GM12874 (cell line): Measurements from ENCODE around the gene LRP2.

ENCODE experiments used
- TF ChIP-seq, protein P1 (sequence below): IDR thresholded peaks from 2 replicates; pipeline ENCODE4 v1.5.1; 2011; ENCODE audit warnings: low read depth, mild to moderate bottlenecking, control low read depth, low read length, moderate library complexity; ENCODE audit not compliant: insufficient read depth

The LRP2 gene

DNA sequence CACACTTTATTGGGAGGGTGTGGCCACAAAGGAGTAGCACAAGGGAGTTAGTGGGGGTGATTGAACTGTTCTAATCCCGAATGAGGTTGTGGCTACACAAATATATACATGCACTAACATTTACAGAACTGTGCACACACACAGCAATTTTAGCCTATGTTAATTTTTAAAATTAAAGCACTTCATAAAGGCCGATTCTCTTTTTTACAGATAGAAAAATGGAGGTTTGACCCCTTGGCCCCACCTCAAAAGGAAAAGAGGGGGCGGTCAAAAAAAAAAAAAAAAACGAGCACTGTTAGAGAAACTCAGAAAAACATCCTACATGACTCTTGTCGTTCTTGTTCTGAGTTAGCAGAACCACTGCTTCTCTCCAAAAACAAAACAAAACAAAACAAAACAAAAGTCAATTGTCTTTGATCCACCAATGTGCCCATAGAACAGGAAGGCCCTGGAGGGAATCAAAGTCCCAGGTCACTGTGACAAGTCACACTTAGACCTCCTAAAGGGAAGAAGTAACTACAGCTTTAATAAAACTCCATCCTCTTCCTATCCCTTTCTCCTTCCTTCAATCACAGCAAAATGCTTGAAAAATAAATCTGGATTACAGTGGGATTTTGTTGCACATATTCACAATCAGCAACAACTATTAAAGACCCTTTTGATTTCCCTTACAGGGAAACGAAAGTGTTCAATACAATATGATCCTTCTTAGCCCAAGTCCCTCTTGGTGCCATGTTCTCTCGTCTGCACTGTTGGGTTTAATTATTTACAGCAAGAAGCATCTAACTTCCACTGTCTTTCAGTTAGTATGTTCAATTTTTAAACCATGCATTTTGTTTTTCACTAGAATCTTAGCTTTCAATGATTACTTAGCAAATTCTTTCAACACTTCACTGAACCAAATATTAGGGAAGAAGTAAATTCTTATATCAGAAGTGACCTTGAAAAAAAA, 16.6 kb downstream of the LRP2 start:
- TF ChIP-seq, protein P1, sequence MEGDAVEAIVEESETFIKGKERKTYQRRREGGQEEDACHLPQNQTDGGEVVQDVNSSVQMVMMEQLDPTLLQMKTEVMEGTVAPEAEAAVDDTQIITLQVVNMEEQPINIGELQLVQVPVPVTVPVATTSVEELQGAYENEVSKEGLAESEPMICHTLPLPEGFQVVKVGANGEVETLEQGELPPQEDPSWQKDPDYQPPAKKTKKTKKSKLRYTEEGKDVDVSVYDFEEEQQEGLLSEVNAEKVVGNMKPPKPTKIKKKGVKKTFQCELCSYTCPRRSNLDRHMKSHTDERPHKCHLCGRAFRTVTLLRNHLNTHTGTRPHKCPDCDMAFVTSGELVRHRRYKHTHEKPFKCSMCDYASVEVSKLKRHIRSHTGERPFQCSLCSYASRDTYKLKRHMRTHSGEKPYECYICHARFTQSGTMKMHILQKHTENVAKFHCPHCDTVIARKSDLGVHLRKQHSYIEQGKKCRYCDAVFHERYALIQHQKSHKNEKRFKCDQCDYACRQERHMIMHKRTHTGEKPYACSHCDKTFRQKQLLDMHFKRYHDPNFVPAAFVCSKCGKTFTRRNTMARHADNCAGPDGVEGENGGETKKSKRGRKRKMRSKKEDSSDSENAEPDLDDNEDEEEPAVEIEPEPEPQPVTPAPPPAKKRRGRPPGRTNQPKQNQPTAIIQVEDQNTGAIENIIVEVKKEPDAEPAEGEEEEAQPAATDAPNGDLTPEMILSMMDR = no peak

DNA sequence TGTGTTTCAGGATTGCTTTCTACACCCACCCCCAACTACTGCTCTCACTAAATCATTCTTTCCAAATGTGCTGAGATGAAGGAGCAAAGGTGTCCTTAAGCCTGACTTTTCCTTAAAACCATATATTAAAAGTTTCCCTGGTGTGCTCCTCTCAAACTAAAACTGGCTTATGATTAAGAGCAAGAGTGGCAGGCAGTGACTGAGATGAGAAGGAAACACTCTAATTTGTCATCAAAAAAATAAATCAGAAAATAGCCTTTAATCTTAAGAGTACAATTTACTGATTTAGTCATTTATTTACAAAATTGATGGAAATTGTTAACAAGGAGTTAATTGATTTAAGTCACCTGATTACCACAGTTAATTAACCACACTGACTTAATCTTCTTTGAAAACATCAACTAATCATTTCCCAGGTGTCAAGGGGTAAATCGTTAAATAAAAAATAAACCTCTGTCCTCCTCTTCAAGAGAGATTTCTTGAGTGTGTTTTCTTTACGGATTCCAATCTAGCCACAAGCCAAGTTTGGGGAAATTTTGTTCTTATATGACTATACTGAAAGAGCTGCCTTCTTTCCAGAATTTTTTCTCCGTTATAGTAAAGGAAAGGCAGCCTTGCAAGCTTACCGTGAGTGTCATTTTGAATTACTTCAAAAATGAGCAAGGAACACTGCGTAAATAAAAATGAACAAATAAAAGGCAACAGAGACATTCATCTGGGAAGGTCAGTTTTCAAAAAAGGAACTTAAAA, 17.4 kb downstream of the LRP2 start:
- TF ChIP-seq, protein P1 = no peak

DNA sequence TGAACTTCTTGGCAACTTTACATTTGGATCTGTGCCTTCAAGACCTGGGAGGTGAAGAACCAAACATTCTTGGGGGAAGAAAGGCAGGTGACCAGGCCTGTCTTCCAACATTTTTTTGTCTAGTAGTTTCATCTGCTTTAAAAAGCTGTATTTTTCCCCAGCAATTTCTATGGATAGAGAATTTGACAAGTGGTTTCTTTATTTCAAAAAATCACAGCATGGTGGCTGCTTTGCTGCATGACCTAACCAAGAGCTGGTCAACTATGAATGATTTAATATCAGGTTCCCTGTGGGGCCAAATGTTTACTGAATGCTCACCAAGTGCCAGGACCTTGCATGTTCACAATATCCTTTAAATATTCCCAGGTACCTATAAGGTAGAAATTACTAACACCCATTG, 19.1 kb downstream of the LRP2 start:
- TF ChIP-seq, protein P1 = no peak

DNA sequence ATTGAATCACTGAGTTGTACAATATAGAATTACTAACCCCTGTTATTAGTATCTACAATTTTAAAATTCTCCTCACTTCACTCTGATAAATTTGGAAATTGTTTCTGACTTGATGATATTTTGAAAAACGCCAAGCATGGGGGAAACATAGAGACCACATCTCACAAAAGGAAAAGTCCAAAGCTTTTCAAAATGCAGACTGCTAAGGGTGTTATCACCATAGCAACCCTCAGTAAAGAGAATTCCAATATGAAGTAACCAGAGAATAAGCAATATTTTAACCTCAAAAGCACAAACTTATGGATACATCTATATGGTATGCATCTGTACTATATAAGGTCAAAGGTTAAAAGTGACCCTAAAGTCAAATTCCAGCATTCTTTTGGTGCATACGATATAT, 22.7 kb downstream of the LRP2 start:
- TF ChIP-seq, protein P1 = no peak

DNA sequence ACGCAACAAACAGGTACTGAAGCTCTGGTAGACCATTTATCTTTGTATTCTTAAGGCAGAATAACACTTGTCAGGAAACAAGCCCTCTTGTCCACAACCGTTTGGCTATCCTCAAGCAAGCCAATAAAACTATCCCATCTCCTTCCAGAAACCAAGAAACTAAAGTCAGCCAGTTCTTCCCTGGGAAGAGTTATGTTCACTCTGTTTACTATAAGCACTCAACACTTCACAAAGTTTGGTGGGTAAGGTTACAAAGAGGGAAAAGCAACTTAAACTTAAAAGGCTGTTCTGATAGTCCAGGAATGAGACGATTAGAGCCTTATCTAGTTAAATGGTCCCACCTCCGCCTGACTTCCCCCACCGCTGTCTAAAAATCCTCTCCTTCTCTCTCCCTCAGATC, 25.6 kb downstream of the LRP2 start:
- TF ChIP-seq, protein P1 = no peak

DNA sequence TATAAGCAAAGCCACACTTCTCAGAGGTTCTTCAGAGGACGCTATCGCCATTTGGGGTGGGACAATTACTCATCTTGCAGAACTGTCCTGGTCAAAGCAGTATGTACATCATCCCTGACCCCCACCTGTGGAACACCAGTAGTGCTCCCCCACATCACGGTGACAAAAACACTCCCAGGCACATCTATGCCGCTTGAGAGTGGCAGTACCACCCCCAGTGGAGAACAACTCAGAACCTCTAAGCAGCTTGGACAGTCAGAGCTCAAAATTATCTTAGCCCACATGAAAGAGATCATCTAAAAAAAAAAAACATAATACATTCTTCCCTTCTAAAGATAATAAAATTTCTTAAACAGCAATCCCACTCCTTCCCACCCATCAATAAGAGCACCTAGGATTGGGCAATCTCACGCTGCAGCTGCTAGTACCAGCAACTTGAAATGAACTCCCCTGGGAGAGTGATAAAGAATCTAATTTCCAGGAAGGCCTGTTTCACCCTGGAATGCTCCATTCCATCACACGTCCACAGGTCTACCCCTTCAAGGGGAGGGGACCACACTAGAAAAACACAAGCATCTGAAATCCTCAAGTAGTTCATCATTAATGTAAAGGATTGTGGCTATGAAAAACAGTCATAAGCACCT, 31.7 kb downstream of the LRP2 start:
- TF ChIP-seq, protein P1 = no peak
